ENCODE measurements around the gene TAPT1. TPM values are rescaled to one million over a fixed set of nuclear protein-coding genes. Genes with fewer than 3 reads are reported as not detected.

The TAPT1 gene
- total and polyA plus RNA-seq, 9 of the 15 experiments (the other 6 are each of a cell fraction or from before 2014, with no cell fraction given) = 1.6 to 36.7 (median 20.7) TPM

DNA sequence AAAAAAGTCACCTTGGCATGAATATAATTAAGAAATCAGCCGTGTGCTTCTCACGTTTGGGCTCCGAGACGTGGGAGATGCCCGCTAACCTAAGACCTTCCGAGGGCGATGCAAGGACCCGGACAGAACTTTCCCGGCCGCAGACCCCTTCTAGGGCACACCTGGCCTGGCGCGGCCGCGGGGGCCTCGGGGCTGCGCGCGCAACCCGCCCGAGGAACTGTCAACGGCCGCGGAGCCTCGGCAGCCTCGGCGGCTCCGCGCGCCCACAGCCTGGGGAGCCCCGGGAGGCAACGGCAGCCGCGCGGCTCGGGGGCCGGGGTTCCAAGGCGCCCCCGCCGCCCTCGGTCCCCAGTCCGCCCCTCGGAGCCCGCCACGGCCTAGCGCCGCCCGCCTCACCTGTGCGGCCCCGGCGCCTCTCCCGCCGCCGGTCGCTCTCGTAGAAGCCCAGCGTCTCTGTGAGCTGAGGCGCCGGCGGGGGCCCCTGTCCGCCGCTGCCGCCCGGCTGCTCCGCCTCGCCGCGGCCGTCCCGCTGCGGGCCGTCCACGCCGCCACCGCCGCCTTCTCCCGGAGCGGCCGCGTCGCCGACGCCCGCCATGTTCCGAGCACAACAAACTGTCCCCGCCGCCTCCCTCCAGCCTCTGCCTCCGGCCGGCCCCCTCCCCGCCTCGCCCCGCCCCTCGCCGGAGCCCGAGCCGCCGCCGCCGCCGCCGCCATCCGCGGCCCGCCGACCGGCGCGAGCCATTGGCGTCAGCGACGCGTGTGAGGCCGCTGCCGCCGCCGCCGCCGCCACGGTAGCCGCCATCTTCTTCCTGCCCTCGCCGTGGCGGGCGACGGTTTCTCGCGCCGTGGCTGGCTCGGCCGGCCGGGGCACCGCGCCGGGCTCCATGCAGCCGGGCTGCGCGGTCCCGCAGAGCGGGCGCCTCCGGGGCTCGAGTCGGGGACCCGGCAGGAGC, at the start of gene TAPT1 (continued):
- TF ChIP-seq, protein P1, sequence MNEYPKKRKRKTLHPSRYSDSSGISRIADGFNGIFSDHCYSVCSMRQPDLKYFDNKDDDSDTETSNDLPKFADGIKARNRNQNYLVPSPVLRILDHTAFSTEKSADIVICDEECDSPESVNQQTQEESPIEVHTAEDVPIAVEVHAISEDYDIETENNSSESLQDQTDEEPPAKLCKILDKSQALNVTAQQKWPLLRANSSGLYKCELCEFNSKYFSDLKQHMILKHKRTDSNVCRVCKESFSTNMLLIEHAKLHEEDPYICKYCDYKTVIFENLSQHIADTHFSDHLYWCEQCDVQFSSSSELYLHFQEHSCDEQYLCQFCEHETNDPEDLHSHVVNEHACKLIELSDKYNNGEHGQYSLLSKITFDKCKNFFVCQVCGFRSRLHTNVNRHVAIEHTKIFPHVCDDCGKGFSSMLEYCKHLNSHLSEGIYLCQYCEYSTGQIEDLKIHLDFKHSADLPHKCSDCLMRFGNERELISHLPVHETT (CRISPR knock-in tag; conservative IDR thresholded peaks at IDR 0.05 in 1 of 2, IDR thresholded peaks at IDR 0.05 in 1 of 2) = peak in 1 of 2 experiments; percentile 99; a peak in 2 of 4 replicates
- TF ChIP-seq, protein P2, sequence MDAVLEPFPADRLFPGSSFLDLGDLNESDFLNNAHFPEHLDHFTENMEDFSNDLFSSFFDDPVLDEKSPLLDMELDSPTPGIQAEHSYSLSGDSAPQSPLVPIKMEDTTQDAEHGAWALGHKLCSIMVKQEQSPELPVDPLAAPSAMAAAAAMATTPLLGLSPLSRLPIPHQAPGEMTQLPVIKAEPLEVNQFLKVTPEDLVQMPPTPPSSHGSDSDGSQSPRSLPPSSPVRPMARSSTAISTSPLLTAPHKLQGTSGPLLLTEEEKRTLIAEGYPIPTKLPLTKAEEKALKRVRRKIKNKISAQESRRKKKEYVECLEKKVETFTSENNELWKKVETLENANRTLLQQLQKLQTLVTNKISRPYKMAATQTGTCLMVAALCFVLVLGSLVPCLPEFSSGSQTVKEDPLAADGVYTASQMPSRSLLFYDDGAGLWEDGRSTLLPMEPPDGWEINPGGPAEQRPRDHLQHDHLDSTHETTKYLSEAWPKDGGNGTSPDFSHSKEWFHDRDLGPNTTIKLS (IDR thresholded peaks at IDR 0.05; ENCODE audit: borderline replicate concordance, low read depth) = 0 out of 2 replicates have a peak, but pooled peaks have one; percentile 44
- TF ChIP-seq MYNN (IDR thresholded peaks at IDR 0.05) (no peak), MYNN (CRISPR knock-in tag; IDR thresholded peaks at IDR 0.05) (no peak), SP2 (IDR thresholded peaks at IDR 0.05; ENCODE audit: extremely low read depth, low read depth, low read length, poor library complexity, severe bottlenecking) (no peak), MED1 (CRISPR knock-in tag; IDR thresholded peaks at IDR 0.05; ENCODE audit: borderline replicate concordance) (no peak), NR1H2 (CRISPR knock-in tag; IDR thresholded peaks at IDR 0.05) (no peak), SAP30 (IDR thresholded peaks at IDR 0.05; ENCODE audit: borderline replicate concordance, insufficient read depth, low read depth, low read length, poor library complexity, severe bottlenecking) (peak; percentile 67), ELF1 (tag; IDR thresholded peaks at IDR 0.05) (no peak), CBX8 (IDR thresholded peaks at IDR 0.05; ENCODE audit: borderline replicate concordance, extremely low read depth, low read depth, low read length, poor library complexity, severe bottlenecking) (no peak), CCNT2 (IDR thresholded peaks at IDR 0.05; ENCODE audit: borderline replicate concordance, extremely low read depth, insufficient read length, low read depth, low read length) (peak; percentile 24), GTF2E2 (tag; IDR thresholded peaks at IDR 0.05) (peak; percentile 42), ZNF143 (CRISPR knock-in tag; IDR thresholded peaks at IDR 0.05) (no peak), YY1 (IDR thresholded peaks at IDR 0.05; ENCODE audit: borderline replicate concordance in 1 of 3, control insufficient read depth in 1 of 3, extremely low read depth in 1 of 3, insufficient read depth in 3 of 3, insufficient read length in 1 of 3, insufficient replicate concordance in 2 of 3, low read depth in 1 of 3, low read length in 2 of 3) (peak; percentile 39 to 94 (median 93)), ZZZ3 (IDR thresholded peaks at IDR 0.05) (no peak), NFIX (CRISPR knock-in tag; IDR thresholded peaks at IDR 0.05; ENCODE audit: low read depth) (no peak), RB1 (IDR thresholded peaks at IDR 0.05; ENCODE audit: low read depth) (peak; percentile 69), HDAC3 (IDR thresholded peaks at IDR 0.05; ENCODE audit: borderline replicate concordance, partially characterized antibody) (no peak), NBN (IDR thresholded peaks at IDR 0.05; ENCODE audit: low read depth) (no peak), CREM (IDR thresholded peaks at IDR 0.05; ENCODE audit: low read depth) (peak; percentile 96), RFX1 (IDR thresholded peaks at IDR 0.05) (no peak), NFE2 (IDR thresholded peaks at IDR 0.05; ENCODE audit: low read depth) (no peak), SIN3A (IDR thresholded peaks at IDR 0.05; ENCODE audit: borderline replicate concordance in 2 of 2, control insufficient read depth in 1 of 2, low read depth in 2 of 2, low read length in 2 of 2) (peak in 1 of 2 experiments; percentile 47; a peak in 1 of 4 replicates)

Measured in K562 (cell line).